GM19468 (cell line): ENCODE measurements around the gene HOXD10.

ENCODE experiments used
- ATAC-seq: cut with Tn5 transposase; IDR thresholded peaks from one replicate; pipeline ENCODE4 v1.9.1; 2021; ENCODE audit warnings: mild to moderate bottlenecking, moderate library complexity, moderate number of reproducible peaks; ENCODE audit not compliant: unreplicated experiment; ENCODE audit errors: extremely low read depth

HOXD10 gene

GRCh38 chr2:176094349-176094748, 22.2 kb upstream of the HOXD10 start:
- no peak for ATAC-seq

GRCh38 chr2:176095421-176095820, 21.2 kb upstream of the HOXD10 start:
- ATAC-seq = no peak

- ATAC-seq = no peak
Measured at GRCh38 chr2:176096243-176096985, 20.2 kb upstream of the HOXD10 start.

- ATAC-seq = no peak
Measured at GRCh38 chr2:176096986-176097819, 19.4 kb upstream of the HOXD10 start.

GRCh38 chr2:176097820-176098365, 18.7 kb upstream of the HOXD10 start:
- no peak for ATAC-seq

- no peak for ATAC-seq
Measured at GRCh38 chr2:176098366-176099158, 18.0 kb upstream of the HOXD10 start.

- ATAC-seq = no peak
Measured at GRCh38 chr2:176099159-176099727, 17.3 kb upstream of the HOXD10 start.

- no peak for ATAC-seq
Measured at GRCh38 chr2:176099728-176100546, 16.6 kb upstream of the HOXD10 start, which contains the start of gene HOXD12. Gene HOXD12, plus strand, starts transcription at chr2:176099795. Its CDS starts 7 bp downstream, at chr2:176099802.

- no peak for ATAC-seq
Measured at GRCh38 chr2:176100547-176101140, 15.9 kb upstream of the HOXD10 start.

GRCh38 chr2:176101216-176101830, 15.3 kb upstream of the HOXD10 start:
- ATAC-seq = no peak

GRCh38 chr2:176101842-176102241, 14.7 kb upstream of the HOXD10 start:
- ATAC-seq = no peak

GRCh38 chr2:176102309-176102866, 14.2 kb upstream of the HOXD10 start:
- ATAC-seq = no peak

GRCh38 chr2:176103194-176103593, 13.4 kb upstream of the HOXD10 start:
- no peak for ATAC-seq

GRCh38 chr2:176103742-176104315, 12.7 kb upstream of the HOXD10 start:
- no peak for ATAC-seq

GRCh38 chr2:176104316-176105077, 12.1 kb upstream of the HOXD10 start:
- no peak for ATAC-seq

GRCh38 chr2:176105078-176105729, 11.4 kb upstream of the HOXD10 start:
- ATAC-seq = no peak
